Measurements from ENCODE around the gene ABCB9. TPM values are rescaled to one million over a fixed set of nuclear protein-coding genes. Genes with fewer than 3 reads are reported as not detected.

ABCB9 gene
- total and polyA plus RNA-seq, 2 of the 8 experiments (the other 6 are each of a cell fraction or from before 2014, with no cell fraction given): 3.8 to 8.0 TPM

DNA sequence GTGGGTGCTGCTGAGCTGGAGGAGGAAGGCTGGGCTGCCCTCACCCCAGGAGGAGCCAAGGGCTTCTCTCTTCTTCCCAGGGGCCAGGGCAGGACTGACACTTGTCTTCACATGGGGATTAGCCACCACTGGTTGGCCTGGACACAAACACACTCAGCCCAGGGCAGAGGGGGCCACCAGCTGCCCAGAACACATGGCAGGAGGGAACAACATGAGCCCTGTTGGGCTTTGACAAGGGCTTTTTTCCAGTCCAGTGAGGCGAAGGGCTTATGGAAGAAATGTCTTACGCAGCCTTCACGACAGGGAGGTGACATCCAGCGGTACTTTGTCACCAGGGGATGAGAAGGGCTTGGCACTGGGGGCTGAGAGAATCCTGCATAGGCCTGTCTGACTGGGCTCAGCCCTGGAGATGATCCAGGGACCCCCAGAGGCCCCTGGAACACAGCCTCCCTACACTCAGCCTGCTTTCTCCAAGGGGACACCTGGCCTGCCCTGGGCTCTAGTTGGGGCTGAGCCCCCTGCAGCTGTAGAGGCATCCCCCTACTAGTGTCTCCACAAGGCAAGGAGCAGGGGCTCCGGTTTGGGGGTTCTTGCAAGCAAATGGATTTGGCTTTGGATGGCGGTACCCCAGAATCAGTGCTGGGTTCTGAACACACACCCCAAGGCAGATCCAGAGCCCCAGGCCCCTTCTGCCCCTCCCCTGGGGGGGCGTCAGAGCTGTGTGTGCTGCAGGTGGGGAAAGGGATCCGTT is 33.1 kb upstream of the ABCB9 start:
- Histone ChIP-seq H3K18ac (ENCODE audit: extremely low read depth, low read length) (no peak overlapping the region), H2BK120ac (replicated peaks; ENCODE audit: low read depth, low read length) (no peak overlapping the region), H3K9ac (replicated peaks in 1 of 4; ENCODE audit: extremely low read depth in 1 of 4, low read depth in 3 of 4, low read length in 3 of 4) (no peak overlapping the region), H2AFZ (ENCODE audit: low read length) (no peak overlapping the region), H3K4me1 (replicated peaks in 1 of 4; ENCODE audit: control insufficient read depth in 3 of 4, insufficient read depth in 4 of 4, low read length in 3 of 4) (no peaks in the 10 kb centered on the region), H4K8ac (ENCODE audit: extremely low read depth, insufficient read depth, low read length) (no peak overlapping the region; the same call in 1 of the 2 replicates), H2BK12ac (ENCODE audit: low read depth, low read length) (no peak overlapping the region), H3K79me2 (ENCODE audit: control insufficient read depth in 1 of 2, insufficient read depth in 2 of 2, low read length in 2 of 2) (no peaks in the 10 kb centered on the region), H4K5ac (ENCODE audit: insufficient read length, low read depth, low read length) (no peak overlapping the region), H3K14ac (ENCODE audit: insufficient read length) (no peak overlapping the region), H3K56ac (replicated peaks; ENCODE audit: insufficient read length, low read depth, low read length) (no peak overlapping the region), H2BK15ac (ENCODE audit: low read length) (no peak overlapping the region), H3K36me3 (ENCODE audit: control insufficient read depth in 2 of 4, insufficient read depth in 4 of 4, low read length in 3 of 4) (no peaks in the 10 kb centered on the region), H3K9me3 (ENCODE audit: insufficient read depth in 2 of 2, low read depth in 1 of 2, low read length in 1 of 2) (no peaks in the 10 kb centered on the region), H2BK5ac (ENCODE audit: low read depth, low read length) (no peak overlapping the region), H3K27me3 (replicated peaks in 1 of 4; ENCODE audit: control insufficient read depth in 3 of 4, extremely low read depth in 1 of 4, insufficient read depth in 3 of 4, low read length in 3 of 4) (no peaks in the 10 kb centered on the region), H4K20me1 (replicated peaks in 1 of 2; ENCODE audit: control insufficient read depth in 1 of 2, insufficient read depth in 2 of 2, low read length in 2 of 2) (no peaks in the 10 kb centered on the region), H3K23me2 (ENCODE audit: low read depth, low read length) (no peaks in the 10 kb centered on the region), H3K79me1 (ENCODE audit: low read depth, low read length) (no peaks in the 10 kb centered on the region), H3K4ac (replicated peaks; ENCODE audit: insufficient read length, low read depth, low read length) (no peak overlapping the region), H2AK5ac (ENCODE audit: low read depth, low read length) (no peak overlapping the region), H3K4me3 (ENCODE audit: extremely low read depth in 1 of 4, insufficient read depth in 2 of 4, low read depth in 3 of 4, low read length in 4 of 4) (no peak overlapping the region), H3K4me2 (ENCODE audit: insufficient read depth in 1 of 2, low read depth in 2 of 2, low read length in 2 of 2) (no peak overlapping the region), H3K27ac (ENCODE audit: low read depth, low read length) (no peak overlapping the region), H2BK20ac (ENCODE audit: low read length) (no peak overlapping the region), H4K91ac (replicated peaks; ENCODE audit: insufficient read length, low read length) (no peak overlapping the region), H3K23ac (ENCODE audit: insufficient read length) (no peak overlapping the region)
- 89% methylated on average over 6 of the region's 8 CpGs; no CpG with 5 or more reads in 1 of the 2 experiments for WGBS, 2 experiments (ENCODE audit: extremely low coverage in 1 of 2, insufficient coverage in 1 of 2, insufficient read length in 1 of 2, insufficient replicate concordance in 2 of 2, low coverage in 1 of 2, low lambda C conversion rate in 2 of 2, missing lambda C conversion rate in 1 of 2)
- FAIRE-seq: no peak
- CTCF ChIA-PET (ENCODE audit: partially characterized antibody): interaction anchor here (0.8 to 3.5 kb wide), 9 partner anchors 8 to 239 kb away, joined by 3 to 13 read pairs (median 5); no protein-coding TSS in a partner anchor
- DNase-seq (ENCODE audit: low read depth in 1 of 2, low spot score in 2 of 2): no peak
- POLR2A ChIA-PET (ENCODE audit: partially characterized antibody): no interaction called here
- TF ChIP-seq CHD1 (IDR thresholded peaks at IDR 0.05; ENCODE audit: low read depth, low read length): no peak
- no peak for TF ChIP-seq JUN (IDR thresholded peaks at IDR 0.05; ENCODE audit: low read depth, low read length)
- no peak for TF ChIP-seq RXRA (IDR thresholded peaks at IDR 0.05; ENCODE audit: insufficient read depth, low read depth, low read length)
- no peak for TF ChIP-seq TAF7 (optimal IDR thresholded peaks at IDR 0.05; ENCODE audit: borderline replicate concordance, low read depth, low read length)
- no peak for TF ChIP-seq POLR2A (IDR thresholded peaks at IDR 0.05; ENCODE audit: control extremely low read depth in 1 of 2, low read depth in 2 of 2, low read length in 2 of 2)
- TF ChIP-seq, protein P1, sequence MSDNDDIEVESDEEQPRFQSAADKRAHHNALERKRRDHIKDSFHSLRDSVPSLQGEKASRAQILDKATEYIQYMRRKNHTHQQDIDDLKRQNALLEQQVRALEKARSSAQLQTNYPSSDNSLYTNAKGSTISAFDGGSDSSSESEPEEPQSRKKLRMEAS (IDR thresholded peaks at IDR 0.05): no peak
- TF ChIP-seq SRF (IDR thresholded peaks at IDR 0.05; ENCODE audit: low read depth, low read length): no peak
- no peak for TF ChIP-seq TEAD4 (IDR thresholded peaks at IDR 0.05; ENCODE audit: low read depth, low read length)
- TF ChIP-seq ASH2L (IDR thresholded peaks at IDR 0.05; ENCODE audit: low read length): no peak
- TF ChIP-seq MAFK (IDR thresholded peaks at IDR 0.05; ENCODE audit: low read depth, low read length): no peak
- TF ChIP-seq KDM1A (IDR thresholded peaks at IDR 0.05; ENCODE audit: borderline replicate concordance, low read length): no peak
- TF ChIP-seq BCL11A (IDR thresholded peaks at IDR 0.05; ENCODE audit: low read depth in 2 of 2, low read length in 2 of 2): no peak
- no peak for TF ChIP-seq RAD21 (IDR thresholded peaks at IDR 0.05 in 1 of 2, conservative IDR thresholded peaks at IDR 0.05 in 1 of 2; ENCODE audit: low read depth in 2 of 2, low read length in 2 of 2)

Data from H1 (cell line).